ENCODE results near the gene EXT2.

- TF ChIP-seq CTCF (IDR thresholded peaks at IDR 0.05) (no peak), POLR2A (IDR thresholded peaks at IDR 0.05) (no peak), POLR2AphosphoS5 (IDR thresholded peaks at IDR 0.05) (no peak)
Measured at GRCh38 chr11:44120169-44120568, 24.7 kb downstream of the EXT2 start.
